Activated T-cell treated with anti-CD3 and anti-CD28 coated beads for 1 hour (primary cell): ENCODE data around the gene TAS1R2.
"Not testable (repeated sequence)": the region's sequence is repeated elsewhere in the genome, so short reads cannot be mapped to it uniquely, and the experiment has no call there.

Experiments used
- DNase-seq: peaks from one replicate; pipeline ENCODE4 v3.0.0-alpha.2; 2020; ENCODE audit warnings: low read depth

The TAS1R2 gene

GRCh38 chr1:18868801-18869424 is 9.5 kb upstream of the TAS1R2 start:
- no peak for DNase-seq

DNA sequence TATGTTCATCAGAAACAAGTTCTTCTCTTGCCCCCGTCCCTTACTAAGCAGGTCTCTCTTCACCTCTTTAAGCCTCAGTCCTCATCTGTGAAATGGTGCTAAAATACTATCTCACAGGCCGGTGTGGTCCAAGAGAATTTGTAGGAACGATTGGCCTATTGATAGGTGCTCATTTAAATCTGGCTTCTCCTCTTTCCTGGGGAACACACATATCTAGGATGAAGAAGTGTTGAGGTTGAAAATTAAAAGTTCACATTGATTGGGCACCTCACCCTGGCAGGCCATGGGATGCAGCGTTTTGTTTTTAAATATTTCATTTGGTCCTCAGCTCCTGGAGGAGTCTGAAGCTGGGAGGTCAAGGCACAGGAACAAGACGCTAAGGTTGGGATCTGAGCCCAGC is 8.9 kb upstream of the TAS1R2 start:
- DNase-seq: no peak

GRCh38 chr1:18866846-18867245 is 7.4 kb upstream of the TAS1R2 start:
- no peak for DNase-seq

GRCh38 chr1:18866314-18866713 is 6.9 kb upstream of the TAS1R2 start:
- no peak for DNase-seq

DNA sequence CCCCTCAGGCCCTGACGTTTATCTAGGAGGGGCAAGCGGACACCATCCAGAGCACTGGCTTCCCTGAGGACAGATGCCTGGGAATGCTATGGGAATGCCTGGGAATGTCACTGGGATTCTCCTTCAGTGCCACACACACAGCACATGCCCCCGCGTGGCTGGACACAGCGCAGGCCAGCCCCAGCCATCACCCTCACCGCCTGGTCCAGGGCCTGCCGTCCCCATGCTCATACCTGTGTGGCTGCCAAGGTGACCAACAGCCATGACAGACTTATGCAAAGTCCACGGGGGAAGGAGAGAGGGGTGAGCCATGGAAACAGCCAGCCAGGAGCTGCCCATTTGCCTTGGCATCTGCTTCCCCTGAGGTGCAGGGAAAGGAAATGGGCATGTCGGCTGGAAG is 5.7 kb upstream of the TAS1R2 start:
- DNase-seq: no peak

GRCh38 chr1:18861590-18861989 is 2.1 kb upstream of the TAS1R2 start:
- no peak for DNase-seq

DNA sequence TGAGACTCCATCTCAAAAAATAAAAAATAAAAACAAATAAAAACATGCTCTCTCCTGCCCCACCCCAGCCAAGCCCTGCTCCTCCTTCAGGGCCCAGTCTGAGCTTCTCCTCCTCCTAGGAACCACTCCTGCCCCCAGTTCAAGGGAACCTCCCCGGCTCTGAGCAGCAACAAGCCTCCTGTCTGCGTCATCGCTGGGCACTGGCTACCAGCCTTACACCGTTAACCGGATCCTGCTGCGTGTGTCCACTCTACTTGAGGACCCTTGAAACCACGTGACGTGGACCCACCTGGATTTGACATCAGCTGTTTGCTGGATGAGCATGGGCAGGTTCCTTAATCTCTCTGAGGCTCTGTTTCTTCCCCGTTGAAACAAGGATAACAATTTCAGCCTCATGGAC is 1.6 kb upstream of the TAS1R2 start:
- DNase-seq: no peak

GRCh38 chr1:18858070-18858688 is 1.3 kb downstream of the TAS1R2 start:
- DNase-seq: no peak

DNA sequence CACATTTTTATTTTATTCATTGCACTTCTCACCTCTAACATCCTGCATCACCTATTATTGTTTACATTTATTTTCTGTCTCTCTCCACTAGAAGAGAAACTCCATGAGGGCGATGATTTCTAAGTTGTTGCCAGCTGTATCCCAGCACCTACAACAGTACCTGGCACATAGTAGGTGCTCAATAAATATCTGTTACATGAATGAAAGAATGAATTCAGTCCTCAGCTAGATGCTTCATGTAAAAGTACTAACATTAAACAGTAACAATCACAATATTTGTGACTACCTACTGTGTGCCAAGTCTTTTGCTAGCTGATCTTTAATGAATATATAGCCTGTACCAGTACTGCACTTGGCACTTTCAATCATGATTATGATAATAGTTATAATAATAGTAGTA is 3.0 kb downstream of the TAS1R2 start:
- no peak for DNase-seq

DNA sequence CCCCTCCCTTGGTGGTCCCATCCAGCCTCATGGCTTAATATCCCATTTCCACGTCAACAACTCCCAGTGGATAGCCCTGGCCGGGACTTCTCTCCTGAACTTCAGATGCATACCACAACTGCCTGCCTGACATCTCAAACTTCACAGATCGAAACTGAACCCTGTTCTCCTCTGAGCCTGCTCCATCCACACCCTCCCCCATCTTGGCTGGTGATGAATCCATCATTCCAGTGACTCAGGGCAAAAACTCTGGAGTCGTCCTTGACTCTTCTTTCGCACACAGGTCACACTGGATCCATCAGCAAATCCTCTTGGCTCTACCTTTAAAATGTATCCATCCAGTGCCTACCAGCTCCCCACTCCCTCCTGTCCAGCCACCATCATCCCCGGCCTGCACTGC is 3.9 kb downstream of the TAS1R2 start:
- DNase-seq: no peak

GRCh38 chr1:18854331-18855025 is 5.0 kb downstream of the TAS1R2 start:
- no peak for DNase-seq

DNA sequence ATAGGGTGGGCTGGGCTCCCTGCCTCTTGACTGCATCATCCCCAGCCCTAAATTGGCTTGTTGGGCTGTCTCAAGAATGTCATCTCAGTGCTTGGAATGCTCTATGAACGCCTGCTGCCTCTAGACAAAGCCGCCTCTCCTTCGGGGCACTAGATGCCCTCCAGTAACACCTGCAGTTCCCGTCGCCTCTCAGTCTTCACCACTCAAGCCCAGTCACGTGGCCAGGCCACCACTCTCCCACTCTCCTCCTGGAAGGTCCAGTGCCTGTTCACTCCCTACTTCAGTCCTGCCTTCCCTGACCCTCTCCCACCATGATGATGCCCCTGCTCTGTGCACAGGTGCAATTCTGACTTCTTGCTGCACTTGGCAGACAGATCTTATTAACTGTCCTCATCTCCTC is 7.0 kb downstream of the TAS1R2 start:
- no peak for DNase-seq

GRCh38 chr1:18849261-18849711 is 10.2 kb downstream of the TAS1R2 start:
- no peak for DNase-seq

DNA sequence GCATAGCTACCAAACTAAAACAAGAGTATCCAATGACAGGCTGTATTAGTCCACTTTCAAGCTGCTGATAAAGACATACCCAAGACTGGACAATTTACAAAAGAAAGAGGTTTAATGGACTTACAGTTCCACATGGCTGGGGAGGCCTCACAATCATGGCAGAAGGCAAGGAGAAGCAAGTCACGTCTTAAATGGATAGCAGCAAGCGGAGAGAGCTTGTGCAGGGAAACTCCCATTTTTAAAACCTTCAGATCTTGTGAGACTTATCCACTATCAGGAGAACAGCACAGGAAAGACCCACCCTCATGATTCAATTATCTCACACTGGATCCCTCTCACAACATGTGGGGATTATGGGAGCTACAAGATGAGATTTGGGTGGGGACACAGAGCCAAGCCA is 11.7 kb downstream of the TAS1R2 start:
- DNase-seq: not testable (repeated sequence)

DNA sequence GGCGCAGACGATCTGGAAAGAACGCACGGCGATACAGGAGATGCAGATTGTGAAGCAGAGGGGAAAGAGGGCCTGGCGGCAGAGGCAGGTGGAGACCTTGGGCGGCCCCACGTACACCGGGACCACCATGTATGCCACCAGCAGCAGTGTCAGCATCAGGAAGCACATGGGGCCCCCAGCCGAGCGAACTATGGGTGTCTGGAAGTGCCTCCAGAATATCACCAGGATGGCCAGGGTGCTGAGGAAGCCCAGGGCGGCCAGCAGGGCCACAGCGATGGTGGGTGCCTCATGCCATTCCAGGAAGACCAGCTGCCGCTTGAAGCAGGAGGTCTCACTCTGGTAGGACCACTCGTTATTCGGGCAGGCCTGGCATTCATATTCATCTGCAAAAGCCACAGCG is 19.3 kb downstream of the TAS1R2 start:
- DNase-seq: no peak

GRCh38 chr1:18836654-18837053 is 22.8 kb downstream of the TAS1R2 start:
- DNase-seq: no peak

DNA sequence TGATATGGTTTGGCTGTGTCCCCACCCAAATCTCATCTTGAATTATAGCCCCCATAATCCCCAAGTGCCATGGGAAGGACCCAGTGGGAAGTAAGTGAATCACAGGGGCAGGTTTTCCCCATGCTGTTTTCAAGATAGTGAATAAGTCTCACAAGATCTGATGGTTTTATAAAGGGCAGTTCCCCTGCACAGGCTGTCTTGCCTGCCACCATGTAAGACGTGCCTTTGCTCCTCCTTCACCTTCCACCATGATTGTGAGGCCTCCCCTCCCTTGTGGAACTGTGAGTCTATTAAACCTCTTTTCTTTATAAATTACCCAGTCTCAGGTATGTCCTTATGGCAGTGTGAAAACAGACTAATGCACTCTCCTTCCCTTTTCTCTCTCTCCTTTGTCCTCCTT is 27.1 kb downstream of the TAS1R2 start:
- DNase-seq: not testable (repeated sequence)

DNA sequence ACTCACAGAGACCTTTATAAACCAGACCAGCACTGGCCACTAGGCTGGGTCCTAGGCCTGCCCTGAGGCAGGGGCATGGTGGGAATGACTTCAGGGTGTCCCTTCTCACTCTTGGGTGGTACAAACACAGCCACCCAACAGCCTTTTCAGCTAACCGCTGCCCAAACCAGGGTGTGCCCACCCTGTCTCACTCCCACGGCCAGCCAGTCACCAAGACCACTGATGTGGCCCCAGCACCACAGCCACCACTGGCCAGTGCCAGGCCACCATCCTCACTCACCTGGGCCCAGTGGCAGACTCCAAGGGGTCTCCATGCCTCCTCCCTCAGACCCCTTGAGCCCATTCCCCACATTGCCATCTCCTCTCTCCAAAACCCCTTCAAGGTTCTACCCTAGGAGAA is 27.8 kb downstream of the TAS1R2 start:
- DNase-seq: no peak

- no peak for DNase-seq
These were observed 28.9 kb downstream of the TAS1R2 start for GRCh38 chr1:18830596-18830995.

GRCh38 chr1:18829671-18830070 is 29.8 kb downstream of the TAS1R2 start:
- DNase-seq: no peak

DNA sequence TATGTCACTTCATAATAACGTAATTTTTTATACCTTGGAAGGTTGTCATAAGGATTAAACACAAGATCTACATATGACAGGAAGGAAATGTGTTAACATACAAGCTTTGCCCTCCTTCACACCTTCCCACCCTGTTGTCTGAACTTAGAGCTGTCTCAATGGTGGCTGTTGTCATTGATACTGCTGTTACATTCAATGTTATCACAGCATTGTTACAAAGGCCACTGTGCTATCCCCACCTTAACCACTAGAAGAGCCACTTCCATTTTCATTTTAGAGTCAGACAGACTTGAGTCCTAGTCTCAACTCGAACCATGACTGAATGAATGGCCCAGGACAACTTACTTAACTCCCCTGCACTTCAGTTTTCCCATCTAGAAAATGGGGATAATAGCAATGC is 31.2 kb downstream of the TAS1R2 start:
- DNase-seq: no peak

- no peak for DNase-seq
These were observed 36.0 kb downstream of the TAS1R2 start for GRCh38 chr1:18823438-18823837.

GRCh38 chr1:18820791-18821641 is 38.4 kb downstream of the TAS1R2 start:
- peak; percentile 49 for DNase-seq
